ENCODE measurements around the gene TTC27. TPM values are rescaled to one million over a fixed set of nuclear protein-coding genes. Genes with fewer than 3 reads are reported as not detected.
"Not testable (repeated sequence)": the region's sequence is repeated elsewhere in the genome, so short reads cannot be mapped to it uniquely, and the experiment has no call there.

The TTC27 gene
- total RNA-seq, 2 donors from 2014 or later: 5.9 to 6.0 TPM

DNA sequence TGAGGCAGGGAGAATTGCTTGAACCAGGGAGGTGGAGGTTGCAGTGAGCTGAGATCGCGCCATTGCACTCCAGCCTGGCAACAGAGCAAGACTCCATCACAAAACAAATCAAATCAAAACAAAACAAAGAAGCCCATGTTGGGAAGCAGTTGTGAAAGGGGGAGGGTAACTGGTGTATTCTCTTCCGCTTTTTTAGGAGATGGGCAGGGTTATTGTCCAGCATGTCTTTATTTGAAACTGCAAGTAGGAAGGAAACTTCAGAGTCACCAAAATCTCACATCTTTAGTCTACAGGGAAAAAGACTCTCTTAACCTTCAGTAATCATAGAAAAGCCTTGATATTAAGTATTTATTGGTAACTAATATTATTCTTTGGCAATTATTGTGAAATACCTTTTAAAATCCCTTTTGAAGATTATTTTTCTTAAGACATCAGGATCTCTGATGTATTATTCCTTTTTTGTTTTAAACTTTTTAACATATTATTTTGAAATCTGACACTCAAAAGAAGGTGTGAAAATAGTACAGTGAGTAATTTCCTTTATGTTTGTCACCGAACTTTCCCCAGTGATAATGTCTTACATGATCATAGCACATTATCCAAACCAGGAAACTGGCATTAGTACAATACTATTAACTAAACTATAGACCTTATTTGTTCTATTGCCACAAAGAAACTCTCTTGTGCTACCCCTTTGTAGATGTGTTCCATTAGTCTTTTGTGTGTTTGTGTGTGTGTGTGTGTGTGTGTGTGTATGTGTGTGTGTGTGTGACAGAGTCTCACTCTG lies 234.6 kb downstream of the TTC27 start:
- Histone ChIP-seq H3K27ac (no peak overlapping the region), H3K27me3 (no peaks in the 10 kb centered on the region), H3K4me3 (no peak overlapping the region), H3K36me3 (no peaks in the 10 kb centered on the region), H3K4me1 (no peaks in the 10 kb centered on the region), H3K9me3 (no peaks in the 10 kb centered on the region)
- DNase-seq (ENCODE audit: low spot score): no peak
- TF ChIP-seq, protein P1, sequence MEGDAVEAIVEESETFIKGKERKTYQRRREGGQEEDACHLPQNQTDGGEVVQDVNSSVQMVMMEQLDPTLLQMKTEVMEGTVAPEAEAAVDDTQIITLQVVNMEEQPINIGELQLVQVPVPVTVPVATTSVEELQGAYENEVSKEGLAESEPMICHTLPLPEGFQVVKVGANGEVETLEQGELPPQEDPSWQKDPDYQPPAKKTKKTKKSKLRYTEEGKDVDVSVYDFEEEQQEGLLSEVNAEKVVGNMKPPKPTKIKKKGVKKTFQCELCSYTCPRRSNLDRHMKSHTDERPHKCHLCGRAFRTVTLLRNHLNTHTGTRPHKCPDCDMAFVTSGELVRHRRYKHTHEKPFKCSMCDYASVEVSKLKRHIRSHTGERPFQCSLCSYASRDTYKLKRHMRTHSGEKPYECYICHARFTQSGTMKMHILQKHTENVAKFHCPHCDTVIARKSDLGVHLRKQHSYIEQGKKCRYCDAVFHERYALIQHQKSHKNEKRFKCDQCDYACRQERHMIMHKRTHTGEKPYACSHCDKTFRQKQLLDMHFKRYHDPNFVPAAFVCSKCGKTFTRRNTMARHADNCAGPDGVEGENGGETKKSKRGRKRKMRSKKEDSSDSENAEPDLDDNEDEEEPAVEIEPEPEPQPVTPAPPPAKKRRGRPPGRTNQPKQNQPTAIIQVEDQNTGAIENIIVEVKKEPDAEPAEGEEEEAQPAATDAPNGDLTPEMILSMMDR (IDR thresholded peaks at IDR 0.05): no peak

GRCh38 chr2:32863326-32863725 lies 235.5 kb downstream of the TTC27 start:
- Histone ChIP-seq H3K4me3 (no peak overlapping the region), H3K36me3 (no peaks in the 10 kb centered on the region), H3K4me1 (no peaks in the 10 kb centered on the region), H3K27ac (no peak overlapping the region), H3K9me3 (no peaks in the 10 kb centered on the region), H3K27me3 (no peaks in the 10 kb centered on the region)
- no peak for DNase-seq (ENCODE audit: low spot score)
- TF ChIP-seq, protein P1 (IDR thresholded peaks at IDR 0.05): no peak

DNA sequence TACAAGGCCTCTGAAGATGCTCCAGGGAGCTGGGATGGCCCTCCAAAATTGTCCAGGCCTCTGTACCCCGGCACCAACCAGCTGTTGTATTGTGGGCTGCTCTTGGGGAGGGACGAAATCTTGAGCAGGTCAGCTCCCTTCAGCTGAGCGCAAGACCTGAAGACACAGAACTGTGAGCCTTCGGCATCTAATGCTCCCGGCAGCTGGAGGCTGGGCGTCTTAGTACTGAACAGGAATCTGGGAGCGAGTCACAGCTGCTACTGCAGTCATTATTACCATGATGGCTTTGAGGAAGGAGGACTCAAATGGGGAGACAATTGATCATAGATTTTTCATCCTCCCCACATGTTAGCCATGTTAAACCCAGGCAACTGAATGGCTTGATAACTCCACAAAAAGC lies 236.0 kb downstream of the TTC27 start:
- Histone ChIP-seq H3K27me3 (no peaks in the 10 kb centered on the region), H3K4me1 (no peaks in the 10 kb centered on the region), H3K9me3 (no peaks in the 10 kb centered on the region), H3K36me3 (no peaks in the 10 kb centered on the region), H3K27ac (no peak overlapping the region), H3K4me3 (no peak overlapping the region)
- DNase-seq (ENCODE audit: low spot score): no peak
- TF ChIP-seq, protein P1 (IDR thresholded peaks at IDR 0.05): no peak

DNA sequence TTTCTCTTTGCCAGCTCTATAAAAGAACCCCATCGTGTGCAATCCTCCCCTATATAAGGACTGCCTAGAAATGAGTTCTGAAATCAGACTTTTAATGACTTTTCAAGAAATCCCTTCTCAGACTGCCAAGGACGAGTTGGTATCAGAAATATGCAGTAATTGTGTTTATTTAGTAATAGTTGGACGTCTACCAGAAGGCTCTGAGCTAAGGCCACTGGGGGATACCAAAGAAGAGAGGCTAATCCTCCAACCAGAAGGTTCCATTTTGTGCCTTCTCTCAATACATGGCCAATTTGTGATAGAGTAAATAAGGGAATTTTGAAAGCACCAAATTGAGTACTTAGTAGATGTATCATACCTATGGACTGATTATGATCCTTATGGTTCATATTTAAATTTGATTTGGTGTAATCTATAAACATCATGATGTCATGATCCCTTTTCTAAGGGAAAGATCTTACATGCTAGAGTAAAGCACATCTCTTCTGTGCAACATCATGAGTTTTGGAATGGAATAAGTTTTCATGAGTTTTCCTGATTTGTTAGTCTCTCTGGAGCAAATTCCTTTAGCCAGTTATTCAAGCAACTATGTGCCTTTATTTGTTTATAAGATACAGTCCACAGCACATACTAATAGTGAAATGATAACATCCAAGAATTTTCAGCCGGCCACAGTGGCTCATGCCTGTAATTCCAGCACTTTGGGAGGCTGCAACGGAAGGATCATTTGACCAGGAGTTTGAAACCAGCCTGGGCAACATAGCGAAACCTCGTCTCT lies 236.7 kb downstream of the TTC27 start:
- DNase-seq (ENCODE audit: low spot score): no peak
- TF ChIP-seq, protein P1 (IDR thresholded peaks at IDR 0.05): no peak

DNA sequence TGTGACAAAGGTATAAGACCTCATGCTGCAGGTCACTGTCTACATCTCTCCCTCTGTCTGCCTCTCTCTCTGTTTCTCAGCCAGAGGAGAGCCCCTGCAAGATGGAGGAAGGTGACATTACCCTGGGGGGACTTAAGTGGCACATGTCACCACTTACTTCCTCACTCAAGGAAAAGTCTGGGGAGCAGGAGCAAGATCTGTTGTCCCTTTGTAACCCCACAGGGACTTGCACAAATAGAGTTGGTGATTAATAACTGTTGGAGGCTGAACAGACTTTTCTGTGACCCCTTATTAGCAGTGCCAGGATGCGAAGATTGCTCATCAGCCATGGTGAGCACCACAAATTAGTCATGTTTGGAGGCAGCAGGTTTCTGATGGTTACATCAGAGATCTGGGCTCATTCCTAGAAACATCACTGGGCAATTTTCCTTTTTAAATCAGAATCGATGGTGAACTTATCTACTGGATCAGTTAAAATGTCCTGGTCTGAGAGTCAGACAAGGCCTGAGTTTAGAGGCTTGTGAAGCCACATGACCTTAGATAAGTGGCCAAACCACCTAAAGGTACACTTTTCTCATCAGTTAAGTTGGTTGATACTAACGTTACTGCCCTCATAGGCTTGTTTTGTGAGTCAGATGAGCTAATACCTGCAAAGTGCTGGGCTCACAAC lies 237.7 kb downstream of the TTC27 start:
- H3K27ac ChIP-seq: no peak overlapping the region
- H3K4me3 ChIP-seq: no peak overlapping the region
- H3K4me1 ChIP-seq: no peaks in the 10 kb centered on the region
- no peaks in the 10 kb centered on the region for H3K36me3 ChIP-seq
- no peak for DNase-seq (ENCODE audit: low spot score)
- TF ChIP-seq, protein P1 (IDR thresholded peaks at IDR 0.05): no peak
- H3K9me3 ChIP-seq: no peaks in the 10 kb centered on the region
- no peaks in the 10 kb centered on the region for H3K27me3 ChIP-seq

More for the DNA sequence above, 236.7 kb downstream of the TTC27 start:
- Histone ChIP-seq H3K36me3 (no peaks in the 10 kb centered on the region), H3K4me1 (no peaks in the 10 kb centered on the region), H3K27ac (no peak overlapping the region), H3K4me3 (no peak overlapping the region), H3K9me3 (no peaks in the 10 kb centered on the region), H3K27me3 (no peaks in the 10 kb centered on the region)

DNA sequence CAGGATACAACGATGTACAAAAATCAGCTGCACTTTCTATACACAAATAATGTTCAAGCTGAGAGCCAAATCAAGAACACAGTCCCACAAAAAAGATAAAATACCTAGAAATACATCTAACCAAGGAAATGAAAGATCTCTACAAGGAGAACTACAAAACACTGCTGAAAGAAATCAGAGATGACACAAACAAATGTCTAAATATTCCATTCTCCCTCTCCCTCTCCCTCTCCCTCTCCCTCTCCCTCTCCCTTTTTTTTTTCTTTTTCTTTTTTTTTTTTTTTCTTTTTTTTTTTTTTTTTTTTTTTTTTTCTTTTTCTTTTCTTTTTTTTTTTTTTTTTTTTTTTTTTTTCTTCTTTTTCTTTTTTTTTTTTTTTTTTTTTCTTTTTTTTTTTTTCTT lies 238.6 kb downstream of the TTC27 start:
- not testable (repeated sequence) for H3K4me1 ChIP-seq; H3K4me3 ChIP-seq; H3K27ac ChIP-seq; H3K36me3 ChIP-seq; H3K9me3 ChIP-seq; DNase-seq (ENCODE audit: low spot score); H3K27me3 ChIP-seq
